SH-SY5Y (cell line): ENCODE data around the gene SLC12A3.

Experiments used
- GATA2 ChIP-seq: IDR thresholded peaks from 2 replicates; pipeline ENCODE4 v1.6.1; 2011; ENCODE audit warnings: mild to moderate bottlenecking, low read depth, low read length
- GATA3 ChIP-seq: IDR thresholded peaks from 2 replicates; pipeline ENCODE4 v1.6.1; 2011; ENCODE audit warnings: low read depth, mild to moderate bottlenecking, low read length, moderate library complexity

The SLC12A3 gene

GRCh38 chr16:56892705-56893104 is 27.7 kb downstream of the SLC12A3 start:
- no peak for TF ChIP-seq GATA2
- TF ChIP-seq GATA3: no peak

GRCh38 chr16:56894331-56894917 is 29.4 kb downstream of the SLC12A3 start:
- TF ChIP-seq GATA3 (no peak), GATA2 (no peak)

GRCh38 chr16:56895813-56896212 is 30.8 kb downstream of the SLC12A3 start:
- TF ChIP-seq GATA2 (no peak), GATA3 (no peak)

GRCh38 chr16:56896244-56896643 is 31.2 kb downstream of the SLC12A3 start:
- TF ChIP-seq GATA2 (no peak), GATA3 (no peak)

DNA sequence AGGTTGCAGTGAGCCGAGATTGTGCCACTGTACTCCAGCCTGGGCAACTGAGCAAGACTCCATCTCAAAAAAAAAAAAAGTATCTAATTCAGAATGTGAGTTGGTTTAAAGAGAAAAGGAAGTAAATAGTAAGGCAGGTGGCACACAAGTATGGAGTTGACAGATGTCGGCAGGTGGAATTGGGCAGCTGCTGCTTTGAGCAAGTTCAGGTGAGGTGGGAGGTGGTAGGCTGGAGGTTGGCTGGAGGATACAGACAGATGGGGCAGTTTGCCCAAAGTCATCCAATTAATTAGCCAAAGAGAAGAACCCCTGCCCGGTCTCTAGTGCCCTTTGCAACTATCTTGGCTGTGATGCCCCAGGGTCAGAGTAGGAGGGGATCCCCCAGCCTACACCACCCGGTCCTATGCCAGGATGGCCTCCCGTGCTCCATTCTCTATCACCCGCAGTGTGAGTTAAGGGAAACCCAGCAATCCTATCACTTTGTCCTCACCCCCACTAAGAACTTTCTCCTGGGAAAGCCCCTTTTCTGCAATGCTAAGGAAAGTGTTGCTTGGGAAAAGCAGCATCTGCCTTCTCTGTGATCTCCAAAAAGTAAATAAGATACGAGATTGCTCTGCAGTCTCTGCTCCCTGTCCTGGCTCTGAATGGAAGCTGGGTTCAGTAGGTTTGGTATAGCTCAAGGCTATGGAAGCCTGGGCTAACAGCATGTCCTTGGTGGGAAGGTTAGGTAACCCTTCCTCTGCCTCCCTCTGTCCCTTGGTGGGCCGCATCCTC is 32.2 kb downstream of the SLC12A3 start:
- no peak for TF ChIP-seq GATA2
- TF ChIP-seq GATA3: no peak

DNA sequence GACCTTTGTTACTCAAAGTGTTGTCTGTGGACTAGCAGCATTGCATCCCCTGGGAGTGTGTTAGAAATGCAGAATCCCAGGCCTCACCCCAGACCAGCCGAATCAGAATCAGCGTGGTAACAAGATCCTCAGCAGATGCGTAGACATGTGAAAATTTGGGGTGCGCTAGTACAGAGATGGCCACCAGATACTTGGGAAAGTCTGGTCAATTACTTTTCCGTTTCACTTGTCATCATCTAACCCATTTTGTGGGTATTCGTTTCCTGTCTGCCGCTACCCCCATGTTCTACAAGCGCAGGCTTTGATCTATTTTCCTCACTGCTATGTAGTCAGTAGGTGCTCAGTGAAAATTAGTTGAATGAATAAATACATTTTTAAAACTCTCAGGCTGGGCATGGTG is 33.8 kb downstream of the SLC12A3 start:
- TF ChIP-seq GATA3: no peak
- TF ChIP-seq GATA2: no peak

DNA sequence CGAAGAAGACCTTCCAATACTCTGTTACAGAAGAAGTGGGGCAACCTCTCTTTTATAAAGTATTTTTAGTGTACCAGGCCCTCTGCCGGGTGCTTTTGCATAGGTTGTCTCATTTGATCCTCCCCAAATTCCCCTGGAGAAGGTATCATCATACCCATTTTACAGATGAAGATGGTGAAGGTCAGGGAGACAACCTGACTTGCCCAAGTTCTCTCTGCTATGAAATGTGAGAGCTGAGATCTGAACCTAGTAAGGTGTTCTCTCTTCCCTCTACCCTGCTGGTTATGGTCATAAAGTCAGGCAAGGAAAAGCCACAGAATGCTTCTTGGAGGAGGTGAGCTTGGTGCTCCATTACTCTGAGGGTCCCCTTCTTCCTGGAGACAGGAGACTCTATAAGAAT is 38.9 kb downstream of the SLC12A3 start:
- no peak for TF ChIP-seq GATA3
- no peak for TF ChIP-seq GATA2

DNA sequence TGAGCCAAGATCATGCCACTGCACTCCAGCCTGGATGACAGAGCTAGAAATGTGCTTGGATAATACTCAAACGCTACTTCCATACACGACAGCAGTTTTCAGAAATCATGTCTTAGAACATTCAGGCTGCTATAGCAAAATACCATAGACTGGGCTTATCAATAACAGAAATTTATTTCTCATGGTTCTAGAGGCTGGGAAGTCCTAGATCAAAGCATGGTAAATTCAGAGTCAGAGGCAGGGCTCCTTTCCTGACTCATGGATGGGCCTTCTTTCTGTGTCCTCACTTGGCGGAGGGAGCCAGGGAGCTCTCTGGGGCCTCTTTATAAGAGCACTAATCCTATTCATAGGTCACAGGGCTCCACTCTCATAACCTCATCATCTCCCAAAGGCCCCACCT is 42.4 kb downstream of the SLC12A3 start:
- no peak for TF ChIP-seq GATA3

DNA sequence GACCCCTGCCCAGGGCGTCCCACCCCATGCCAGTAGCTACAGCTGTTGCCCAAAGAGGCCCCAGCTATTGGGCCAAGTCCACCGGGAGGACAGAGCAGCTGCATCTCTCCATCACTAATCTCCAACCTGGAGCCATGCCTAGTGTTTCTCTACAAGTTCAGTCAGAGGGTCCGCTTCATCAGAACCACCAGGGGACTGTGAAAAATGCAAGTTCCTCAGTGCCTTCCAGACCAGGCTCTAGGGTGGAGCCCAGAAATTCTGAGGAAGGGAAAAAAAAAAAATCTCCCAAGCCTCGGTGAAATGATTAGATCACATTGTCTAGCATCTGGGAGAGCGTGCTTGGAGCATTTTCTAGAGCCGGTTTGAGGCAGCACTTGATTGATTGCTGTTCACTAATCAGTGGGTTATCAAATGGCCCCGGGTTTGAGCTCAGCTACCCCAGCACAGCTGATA is 44.5 kb downstream of the SLC12A3 start:
- TF ChIP-seq GATA3 (no peak), GATA2 (peak; percentile 66)

- TF ChIP-seq GATA3 (no peak), GATA2 (no peak)
These were observed 45.1 kb downstream of the SLC12A3 start for GRCh38 chr16:56910112-56910511.

DNA sequence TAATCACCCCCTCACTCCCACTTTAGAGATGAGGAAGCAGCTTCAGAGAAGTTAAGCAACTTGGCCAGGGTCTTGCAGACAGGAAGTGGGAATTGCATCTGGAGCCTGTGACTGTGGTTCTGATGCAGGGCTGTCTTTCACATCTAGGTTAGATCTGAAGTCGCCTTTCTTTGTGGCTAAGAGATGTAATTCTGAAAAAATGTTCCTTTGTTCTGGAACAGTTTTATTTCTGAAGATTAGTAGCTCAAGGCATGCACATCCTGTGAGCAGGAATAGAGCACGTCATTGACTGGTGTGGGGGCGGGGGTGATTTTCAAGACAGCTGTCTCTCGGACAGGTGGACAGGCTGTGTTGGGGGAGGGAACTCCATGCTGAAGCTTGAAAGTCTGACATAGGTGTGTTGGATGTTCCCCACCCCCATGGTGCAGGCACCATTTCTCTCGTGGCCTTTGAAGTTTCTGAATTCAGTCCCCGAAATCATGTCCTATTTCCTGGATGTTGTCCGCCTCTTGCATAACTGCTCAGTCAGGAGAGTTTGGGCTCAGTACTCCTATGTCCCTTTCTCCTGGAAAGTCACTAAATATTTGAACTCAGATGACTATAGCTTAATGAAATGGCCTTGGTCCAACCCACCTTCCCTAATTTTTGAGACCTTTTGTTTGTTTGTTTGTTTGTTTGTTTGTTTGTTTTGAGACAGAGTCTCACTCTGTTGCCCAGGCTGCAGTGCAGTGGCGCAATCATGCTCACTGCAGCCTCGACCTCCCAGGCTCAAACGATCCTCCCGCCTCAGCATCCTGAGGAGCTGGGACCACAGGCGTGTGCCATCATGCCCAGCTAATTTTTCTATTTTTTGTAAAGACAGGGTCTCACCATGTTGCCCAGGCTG is 45.9 kb downstream of the SLC12A3 start:
- TF ChIP-seq GATA2 (no peak), GATA3 (no peak)

DNA sequence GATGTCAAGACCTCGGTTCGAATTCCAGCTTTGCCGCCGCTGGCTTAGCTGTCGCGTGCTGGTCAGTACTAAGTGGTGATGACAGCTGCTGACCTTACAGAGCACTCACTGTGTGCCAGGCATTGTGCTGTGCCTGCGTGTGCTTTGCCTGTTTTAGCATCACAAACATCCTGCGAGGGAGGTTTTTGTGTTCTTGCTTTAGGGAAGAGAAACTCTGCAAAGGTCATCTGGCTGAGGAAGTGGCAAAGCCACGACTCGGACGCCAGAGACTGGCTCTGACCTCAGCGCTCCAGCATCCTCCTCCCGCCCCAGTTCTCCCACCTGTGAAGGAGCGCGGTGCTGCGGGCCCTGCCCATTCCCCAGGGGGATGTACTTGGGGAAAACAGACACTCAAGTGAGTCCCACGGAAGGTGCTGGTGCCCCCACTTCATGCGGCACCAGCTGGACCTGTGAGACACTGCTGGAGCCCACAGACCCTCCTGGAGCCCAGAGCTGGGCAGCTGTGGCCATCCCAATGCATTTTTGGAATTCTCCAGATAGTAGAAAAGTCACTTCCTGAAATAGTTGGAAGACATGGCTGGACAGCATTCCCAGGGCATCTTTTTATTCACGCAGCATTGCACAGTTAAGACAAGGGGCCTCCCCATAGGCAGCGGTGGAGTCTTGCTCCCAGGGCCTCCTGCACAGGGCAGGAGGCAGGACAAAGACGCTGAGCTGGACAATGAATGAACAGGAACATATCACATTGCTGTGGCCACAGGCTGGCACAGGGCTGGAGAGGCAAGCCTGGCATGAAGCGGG is 47.0 kb downstream of the SLC12A3 start:
- TF ChIP-seq GATA2 (no peak), GATA3 (no peak)

- TF ChIP-seq GATA3 (no peak), GATA2 (no peak)
These were observed 48.0 kb downstream of the SLC12A3 start for GRCh38 chr16:56912746-56913708.

GRCh38 chr16:56914896-56915295 is 49.9 kb downstream of the SLC12A3 start:
- TF ChIP-seq GATA3 (no peak), GATA2 (no peak)
